ENCODE data around the gene CYTH1.

- TF ChIP-seq ARNTL (CRISPR knock-in tag; IDR thresholded peaks at IDR 0.05; ENCODE audit: borderline replicate concordance, low read depth) (no peak), PATZ1 (CRISPR knock-in tag; IDR thresholded peaks at IDR 0.05; ENCODE audit: borderline replicate concordance) (no peak), ESRRG (CRISPR knock-in tag; IDR thresholded peaks at IDR 0.05) (no peak), GLIS3 (CRISPR knock-in tag; IDR thresholded peaks at IDR 0.05) (no peak), RARB (CRISPR knock-in tag; IDR thresholded peaks at IDR 0.05) (no peak), CREB5 (CRISPR knock-in tag; IDR thresholded peaks at IDR 0.05; ENCODE audit: low read depth) (no peak), SNAI2 (CRISPR knock-in tag; IDR thresholded peaks at IDR 0.05) (no peak), TOX (CRISPR knock-in tag; IDR thresholded peaks at IDR 0.05; ENCODE audit: borderline replicate concordance) (no peak), ZNF8 (CRISPR knock-in tag; IDR thresholded peaks at IDR 0.05) (no peak)
Observed at GRCh38 chr17:78788451-78788850, 6.4 kb upstream of the CYTH1 start.

Data from SK-N-SH treated with all-trans-retinoic acid at 6 μM for 48 hours (cell line).